ENCODE data around the gene SLC47A2. TPM values are rescaled to one million over a fixed set of nuclear protein-coding genes. Genes with fewer than 3 reads are reported as not detected.

SLC47A2 gene
- total and polyA plus RNA-seq, 8 donors, result 0.78 TPM; not detected in 7

GRCh38 chr17:19647697-19648474 is 68.5 kb downstream of the SLC47A2 start:
- DNase-seq, result peak; percentile 54 to 77

GRCh38 chr17:19646788-19647696 is 69.3 kb downstream of the SLC47A2 start:
- peak overlapping the region in 3 of 4 donors; percentile 75 to 90 (median 79) for H3K4me3 ChIP-seq
- no peaks in the 10 kb centered on the region for H3K27me3 ChIP-seq
- no peaks in the 10 kb centered on the region for H3K9me3 ChIP-seq
- TF ChIP-seq, protein P1, sequence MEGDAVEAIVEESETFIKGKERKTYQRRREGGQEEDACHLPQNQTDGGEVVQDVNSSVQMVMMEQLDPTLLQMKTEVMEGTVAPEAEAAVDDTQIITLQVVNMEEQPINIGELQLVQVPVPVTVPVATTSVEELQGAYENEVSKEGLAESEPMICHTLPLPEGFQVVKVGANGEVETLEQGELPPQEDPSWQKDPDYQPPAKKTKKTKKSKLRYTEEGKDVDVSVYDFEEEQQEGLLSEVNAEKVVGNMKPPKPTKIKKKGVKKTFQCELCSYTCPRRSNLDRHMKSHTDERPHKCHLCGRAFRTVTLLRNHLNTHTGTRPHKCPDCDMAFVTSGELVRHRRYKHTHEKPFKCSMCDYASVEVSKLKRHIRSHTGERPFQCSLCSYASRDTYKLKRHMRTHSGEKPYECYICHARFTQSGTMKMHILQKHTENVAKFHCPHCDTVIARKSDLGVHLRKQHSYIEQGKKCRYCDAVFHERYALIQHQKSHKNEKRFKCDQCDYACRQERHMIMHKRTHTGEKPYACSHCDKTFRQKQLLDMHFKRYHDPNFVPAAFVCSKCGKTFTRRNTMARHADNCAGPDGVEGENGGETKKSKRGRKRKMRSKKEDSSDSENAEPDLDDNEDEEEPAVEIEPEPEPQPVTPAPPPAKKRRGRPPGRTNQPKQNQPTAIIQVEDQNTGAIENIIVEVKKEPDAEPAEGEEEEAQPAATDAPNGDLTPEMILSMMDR (IDR thresholded peaks at IDR 0.05), result no peak
- TF ChIP-seq POLR2A (IDR thresholded peaks at IDR 0.05) (no peak), POLR2AphosphoS5 (IDR thresholded peaks at IDR 0.05) (no peak), EP300 (IDR thresholded peaks at IDR 0.05) (no peak)
- WGBS, 5 donors, result 58 to 66% (median 61%) methylated on average over 4 of the region's 4 CpGs
- H3K27ac ChIP-seq, result peak overlapping the region; percentile 91 to 98 (median 97)
- H3K4me1 ChIP-seq, result peaks cover 50 to 67% (median 56%) of the 10 kb centered on the region in 4 donors
- intact Hi-C loops (cut with DNase I; ENCODE audit: low total_unique reads), result no loop called here
- peak in 1 of 2 donors; percentile 26 for DNase-seq
- H3K36me3 ChIP-seq, result no peaks in the 10 kb centered on the region

More at GRCh38 chr17:19647697-19648474, 68.5 kb downstream of the SLC47A2 start:
- peaks cover 0 to 6% (median 2%) of the 10 kb centered on the region in 4 donors for H3K36me3 ChIP-seq
- intact Hi-C loops (cut with DNase I; ENCODE audit: low total_unique reads), result no loop called here
- 2 to 3% (median 3%) methylated on average over 22 to 37 of the region's 37 CpGs for WGBS, 5 donors
- TF ChIP-seq, protein P1 (IDR thresholded peaks at IDR 0.05), result no peak
- TF ChIP-seq POLR2AphosphoS5 (IDR thresholded peaks at IDR 0.05), result peak in 1 of 3 donors; percentile 26
- TF ChIP-seq EP300 (IDR thresholded peaks at IDR 0.05), result no peak
- no peak for TF ChIP-seq POLR2A (IDR thresholded peaks at IDR 0.05)
- no peaks in the 10 kb centered on the region for H3K9me3 ChIP-seq
- no peaks in the 10 kb centered on the region for H3K27me3 ChIP-seq
- peak overlapping the region; percentile 75 to 90 (median 78) for H3K4me3 ChIP-seq
- H3K4me1 ChIP-seq, result peaks cover 57 to 75% (median 64%) of the 10 kb centered on the region in 4 donors
- peak overlapping the region; percentile 91 to 98 (median 97) for H3K27ac ChIP-seq

DNA sequence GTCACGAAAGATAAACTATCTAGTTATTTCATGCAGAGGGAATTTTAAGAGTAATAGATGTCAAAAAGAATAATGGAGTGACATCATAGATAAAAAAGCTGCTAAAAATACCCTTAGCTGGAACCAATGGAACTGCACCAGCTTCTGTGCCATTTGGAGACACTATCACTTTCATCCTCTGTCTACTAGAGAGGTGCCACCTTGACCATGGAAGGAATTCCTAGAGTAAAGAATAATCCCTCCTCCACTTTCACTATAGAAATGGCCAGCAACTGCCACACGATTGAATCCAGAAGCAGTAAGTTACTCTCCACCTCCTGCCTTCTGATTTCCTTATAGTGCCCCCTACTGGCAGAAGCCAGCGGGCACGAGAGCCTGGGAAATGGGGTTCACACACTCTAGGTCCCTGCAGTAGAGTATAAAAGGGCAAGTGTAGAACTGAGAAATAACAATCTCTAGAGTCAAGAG is 70.6 kb downstream of the SLC47A2 start:
- Histone ChIP-seq H3K4me3 (no peak overlapping the region), H3K27me3 (no peaks in the 10 kb centered on the region), H3K27ac (peak overlapping the region in 1 of 5 donors; percentile 18), H3K36me3 (no peaks in the 10 kb centered on the region), H3K9me3 (no peaks in the 10 kb centered on the region), H3K4me1 (peaks cover 38 to 54% (median 44%) of the 10 kb centered on the region in 4 donors)
- intact Hi-C loops (cut with DNase I; ENCODE audit: low total_unique reads), result no loop called here
- peak in 1 of 2 donors; percentile 50 for DNase-seq
- WGBS, 5 donors, result 33 to 41% (median 38%) methylated on average over 4 of the region's 4 CpGs
- TF ChIP-seq, protein P1 (IDR thresholded peaks at IDR 0.05), result peak in 3 of 7 experiments; percentile 12 to 34 (median 29)
- TF ChIP-seq POLR2A (IDR thresholded peaks at IDR 0.05) (no peak), EP300 (IDR thresholded peaks at IDR 0.05) (no peak), POLR2AphosphoS5 (IDR thresholded peaks at IDR 0.05) (no peak)

All from stomach (tissue), 9 donors.